OCI-LY1 (cell line): Measurements from ENCODE around the gene SLC17A2.
A peak's percentile ranks its signal among the peaks of the same experiment; 100 is the strongest.

Experiments used
- H2AFZ ChIP-seq: fragments of 200-600 bp; sonication (generic), shearing (Covaris generic); 2 replicates; pipeline ENCODE4 v1.6.0; 2014; ENCODE audit warnings: antibody characterized with exemption, mild to moderate bottlenecking, low read length
- H3F3A ChIP-seq: fragments of 200-600 bp; sonication (generic), shearing (Covaris generic); 2 replicates; pipeline ENCODE4 v1.6.0; 2014; ENCODE audit warnings: mild to moderate bottlenecking, antibody characterized with exemption, low read length, moderate library complexity; ENCODE audit not compliant: insufficient read depth
- H3K27ac ChIP-seq: fragments of 200-600 bp; sonication (generic); 2 replicates; pipeline ENCODE4 v1.5.1; 2014; ENCODE audit warnings: low read length, mixed run types, mild to moderate bottlenecking, low read depth; ENCODE audit not compliant: poor library complexity, severe bottlenecking
- H3K27me3 ChIP-seq: fragments of 200-600 bp; sonication (generic); 2 replicates; pipeline ENCODE4 v1.6.0; 2014; ENCODE audit warnings: antibody characterized with exemption, mild to moderate bottlenecking, low read length, moderate library complexity; ENCODE audit not compliant: insufficient read depth
- H3K36me3 ChIP-seq: fragments of 200-600 bp; sonication (generic); 2 replicates; pipeline ENCODE4 v1.6.1; 2014; ENCODE audit warnings: mild to moderate bottlenecking, antibody characterized with exemption, low read length, moderate library complexity, mixed read lengths; ENCODE audit not compliant: insufficient read depth
- H3K4me1 ChIP-seq: fragments of 200-600 bp; sonication (generic); 2 replicates; pipeline ENCODE4 v1.5.1; 2014; ENCODE audit warnings: mild to moderate bottlenecking, low read length, moderate library complexity; ENCODE audit not compliant: insufficient read depth, severe bottlenecking
- H3K4me2 ChIP-seq: fragments of 200-600 bp; sonication (generic), shearing (Covaris generic); 2 replicates; pipeline ENCODE4 v1.6.1; 2014; ENCODE audit warnings: low read length
- H3K4me3 ChIP-seq: fragments of 200-600 bp; sonication (generic); 2 replicates; pipeline ENCODE4 v1.5.1; 2014; ENCODE audit warnings: low read length, low read depth, mild to moderate bottlenecking, mixed read lengths; ENCODE audit not compliant: poor library complexity, severe bottlenecking
- H3K79me2 ChIP-seq: fragments of 200-600 bp; shearing (Covaris generic); 2 replicates; pipeline ENCODE4 v1.6.1; 2016; ENCODE audit warnings: mixed run types, low read length, mixed read lengths; ENCODE audit not compliant: insufficient read depth
- H3K9ac ChIP-seq: fragments of 200-600 bp; sonication (generic), shearing (Covaris generic); 2 replicates; pipeline ENCODE4 v1.6.1; 2014; ENCODE audit warnings: mild to moderate bottlenecking, low read length, mixed read lengths
- H3K9me2 ChIP-seq: fragments of 200-600 bp; sonication (generic), shearing (Covaris generic); 2 replicates; pipeline ENCODE4 v1.6.1; 2014; ENCODE audit warnings: low read depth, mild to moderate bottlenecking, low read length, mixed read lengths
- H3K9me3 ChIP-seq: fragments of 200-600 bp; shearing (Covaris generic); 2 replicates; pipeline ENCODE4 v1.6.1; 2014; ENCODE audit warnings: low read length, mixed read lengths
- H4K20me1 ChIP-seq: fragments of 200-600 bp; sonication (generic), shearing (Covaris generic); 2 replicates; pipeline ENCODE4 v1.6.0; 2016; ENCODE audit warnings: mild to moderate bottlenecking, low read length; ENCODE audit not compliant: insufficient read depth
- EZH2 ChIP-seq: fragments of 200-600 bp; sonication (generic), shearing (Covaris generic); IDR thresholded peaks from 2 replicates; pipeline ENCODE4 v1.8.0; 2017; ENCODE audit warnings: borderline replicate concordance, mixed run types, mild to moderate bottlenecking, antibody characterized with exemption, low read length, moderate library complexity, mixed read lengths
- TF ChIP-seq, protein P1 (sequence below): fragments of 200-600 bp; sonication (generic), shearing (Covaris generic); IDR thresholded peaks from 2 replicates; pipeline ENCODE4 v1.5.1; 2017; ENCODE audit warnings: mild to moderate bottlenecking, antibody characterized with exemption, low read length, moderate library complexity, mixed read lengths

The SLC17A2 gene

DNA sequence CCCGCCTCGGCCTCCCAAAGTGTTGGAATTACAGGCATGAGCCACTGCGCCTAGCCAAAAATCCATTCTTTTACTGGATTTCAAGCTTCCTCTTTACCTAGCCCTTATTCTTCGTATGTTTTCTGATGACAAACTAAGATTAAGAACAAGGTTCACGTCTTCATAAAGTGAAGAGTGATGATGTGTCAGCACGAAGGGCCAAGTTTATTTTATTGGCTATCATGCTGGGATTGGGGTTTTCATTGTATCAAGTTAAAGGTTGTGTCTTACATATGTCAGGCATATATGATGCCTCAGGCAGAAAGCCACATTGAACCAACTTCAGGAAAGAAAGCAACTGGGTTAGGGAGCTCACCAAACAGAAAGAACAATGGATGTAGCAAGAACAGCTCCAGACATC is 36.7 kb downstream of the SLC17A2 start:
- H3K27me3 ChIP-seq = no peaks in the 10 kb centered on the region

DNA sequence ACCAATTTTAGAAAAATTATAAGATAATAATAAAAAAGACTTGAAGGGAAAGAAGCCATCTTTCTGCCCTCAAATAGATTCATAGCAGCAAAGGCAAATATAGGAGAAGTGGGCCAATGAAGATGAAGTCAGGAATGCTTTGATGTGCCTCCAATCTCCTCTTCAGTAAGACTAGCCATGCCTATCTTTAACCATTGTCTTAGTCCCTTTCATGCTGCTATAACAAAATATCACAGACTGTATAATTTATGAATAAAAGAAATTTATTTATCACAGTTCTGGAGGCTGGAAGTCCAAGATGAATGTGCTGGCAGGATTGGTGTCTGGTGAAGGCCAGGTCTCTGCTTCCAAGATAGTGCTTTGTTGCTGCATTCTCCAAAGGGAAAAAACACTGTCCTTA is 37.6 kb downstream of the SLC17A2 start:
- no peaks in the 10 kb centered on the region for H4K20me1 ChIP-seq
- TF ChIP-seq, protein P1, sequence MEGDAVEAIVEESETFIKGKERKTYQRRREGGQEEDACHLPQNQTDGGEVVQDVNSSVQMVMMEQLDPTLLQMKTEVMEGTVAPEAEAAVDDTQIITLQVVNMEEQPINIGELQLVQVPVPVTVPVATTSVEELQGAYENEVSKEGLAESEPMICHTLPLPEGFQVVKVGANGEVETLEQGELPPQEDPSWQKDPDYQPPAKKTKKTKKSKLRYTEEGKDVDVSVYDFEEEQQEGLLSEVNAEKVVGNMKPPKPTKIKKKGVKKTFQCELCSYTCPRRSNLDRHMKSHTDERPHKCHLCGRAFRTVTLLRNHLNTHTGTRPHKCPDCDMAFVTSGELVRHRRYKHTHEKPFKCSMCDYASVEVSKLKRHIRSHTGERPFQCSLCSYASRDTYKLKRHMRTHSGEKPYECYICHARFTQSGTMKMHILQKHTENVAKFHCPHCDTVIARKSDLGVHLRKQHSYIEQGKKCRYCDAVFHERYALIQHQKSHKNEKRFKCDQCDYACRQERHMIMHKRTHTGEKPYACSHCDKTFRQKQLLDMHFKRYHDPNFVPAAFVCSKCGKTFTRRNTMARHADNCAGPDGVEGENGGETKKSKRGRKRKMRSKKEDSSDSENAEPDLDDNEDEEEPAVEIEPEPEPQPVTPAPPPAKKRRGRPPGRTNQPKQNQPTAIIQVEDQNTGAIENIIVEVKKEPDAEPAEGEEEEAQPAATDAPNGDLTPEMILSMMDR = no peak
- no peak for TF ChIP-seq EZH2
- no peaks in the 10 kb centered on the region for H3K9me2 ChIP-seq
- no peaks in the 10 kb centered on the region for H3K36me3 ChIP-seq
- H3F3A ChIP-seq = no peaks in the 10 kb centered on the region
- H3K27me3 ChIP-seq = no peaks in the 10 kb centered on the region
- no peaks in the 10 kb centered on the region for H3K9me3 ChIP-seq
- no peak overlapping the region for H3K27ac ChIP-seq
- H3K79me2 ChIP-seq = no peaks in the 10 kb centered on the region
- H3K4me1 ChIP-seq = no peaks in the 10 kb centered on the region
- no peak overlapping the region for H3K4me2 ChIP-seq
- H3K9ac ChIP-seq = no peak overlapping the region
- H3K4me3 ChIP-seq = no peak overlapping the region
- H2AFZ ChIP-seq = no peak overlapping the region

More for the DNA sequence above, 36.7 kb downstream of the SLC17A2 start:
- Histone ChIP-seq H3K4me1 (no peaks in the 10 kb centered on the region), H2AFZ (no peak overlapping the region), H3K9me3 (no peaks in the 10 kb centered on the region), H3K4me2 (no peak overlapping the region), H3K4me3 (no peak overlapping the region), H4K20me1 (no peaks in the 10 kb centered on the region), H3K36me3 (no peaks in the 10 kb centered on the region), H3K79me2 (no peaks in the 10 kb centered on the region), H3F3A (no peaks in the 10 kb centered on the region), H3K9ac (no peak overlapping the region), H3K9me2 (no peaks in the 10 kb centered on the region), H3K27ac (no peak overlapping the region)
- TF ChIP-seq, protein P1 = no peak
- TF ChIP-seq EZH2 = no peak

DNA sequence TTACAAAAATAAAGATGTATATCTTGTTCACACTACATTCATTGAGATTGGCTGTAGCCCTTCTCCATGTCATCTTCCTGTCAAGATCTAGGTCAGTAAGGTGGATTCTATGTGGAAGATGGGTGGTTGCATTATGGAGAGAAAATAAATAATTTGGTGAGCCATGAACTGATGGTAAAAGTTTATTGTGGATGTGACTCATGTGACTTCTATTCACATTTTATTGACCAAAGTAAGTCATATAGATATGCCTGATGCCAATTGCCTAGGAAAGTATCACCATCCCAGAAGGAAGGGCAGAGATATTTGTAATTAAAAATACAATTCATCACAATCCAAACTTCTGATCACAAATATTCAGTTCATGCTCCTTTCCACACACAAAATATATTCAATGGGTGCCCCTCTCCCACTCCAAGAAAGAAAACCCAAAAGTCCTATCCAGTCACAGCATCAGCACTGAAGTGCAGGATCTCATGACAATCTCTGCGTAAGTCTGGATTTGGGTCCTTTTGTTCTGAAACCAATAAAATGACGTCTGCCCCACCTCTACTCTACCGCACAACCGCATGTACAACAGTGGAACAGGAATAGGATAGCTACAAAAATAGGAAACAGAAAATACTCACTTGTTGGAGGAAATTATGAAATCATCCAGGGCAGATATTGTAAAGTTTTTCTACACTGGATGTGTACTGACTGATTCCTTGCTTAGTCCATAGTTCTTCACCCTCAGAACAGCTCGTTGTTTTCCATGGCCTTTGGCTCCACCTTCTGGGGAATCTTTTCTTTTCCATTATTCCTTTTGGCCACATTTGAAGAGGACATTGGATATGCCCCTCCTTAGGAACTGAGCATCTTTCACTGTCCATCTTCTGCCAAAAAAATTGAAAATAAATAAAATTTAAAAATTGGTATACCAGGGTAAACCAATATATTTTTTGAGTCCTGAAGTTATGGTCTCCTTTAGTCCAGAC is 40.3 kb downstream of the SLC17A2 start:
- Histone ChIP-seq H3F3A (no peaks in the 10 kb centered on the region), H3K9me2 (no peaks in the 10 kb centered on the region), H3K79me2 (no peaks in the 10 kb centered on the region), H3K9me3 (no peaks in the 10 kb centered on the region), H3K4me3 (no peak overlapping the region), H4K20me1 (no peaks in the 10 kb centered on the region), H3K4me1 (no peaks in the 10 kb centered on the region), H3K9ac (no peak overlapping the region), H3K4me2 (no peak overlapping the region), H3K27ac (no peak overlapping the region), H3K36me3 (no peaks in the 10 kb centered on the region), H3K27me3 (no peaks in the 10 kb centered on the region; the same call in 1 of the 2 replicates), H2AFZ (no peak overlapping the region)
- no peak for TF ChIP-seq EZH2
- TF ChIP-seq, protein P1 = 0 out of 2 replicates have a peak, but pooled peaks have one; percentile 12
